Measurements from ENCODE around the gene MALT1. TPM values are rescaled to one million over a fixed set of nuclear protein-coding genes. Genes with fewer than 3 reads are reported as not detected.

Gene MALT1
- total RNA-seq, 1 donor from 2014 or later = 34.4 TPM

DNA sequence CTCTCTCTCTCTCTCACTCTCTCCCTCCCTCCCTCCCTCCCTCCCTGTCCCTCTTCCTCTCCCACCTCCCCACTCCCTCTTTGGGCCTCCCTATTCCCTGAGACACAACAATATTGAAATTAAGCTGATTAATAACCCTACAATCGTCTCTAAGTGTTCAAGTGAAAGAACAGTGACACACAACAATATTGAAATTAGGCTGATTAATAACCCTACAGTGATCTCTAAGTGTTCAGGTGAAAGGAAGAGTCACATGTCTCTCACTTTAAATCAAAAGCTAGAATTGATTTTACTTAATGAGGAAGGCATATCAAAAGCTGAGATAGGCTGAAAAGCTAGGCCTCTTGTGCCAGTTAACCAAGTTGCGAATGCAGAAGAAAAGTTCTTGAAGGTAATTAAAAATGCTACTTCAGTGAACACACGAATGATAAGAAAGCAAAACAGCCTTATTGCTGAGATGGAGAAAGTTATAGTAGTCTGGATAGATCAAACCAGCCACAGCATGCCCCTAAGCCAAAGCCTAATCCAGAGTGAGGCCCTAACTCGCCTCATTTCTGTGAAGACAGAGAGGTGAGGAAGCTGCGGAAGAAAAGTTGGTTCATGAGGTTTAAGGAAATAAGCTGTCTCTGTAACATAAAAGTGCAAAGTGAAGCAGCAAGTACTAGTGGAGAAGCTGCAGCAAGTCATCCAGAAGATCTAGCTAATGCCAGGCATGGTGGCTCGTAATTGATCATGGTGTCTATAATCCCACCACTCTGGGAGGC is 21.3 kb downstream of the MALT1 start:
- ATAC-seq = peak; percentile 74

GRCh38 chr18:58694221-58694620 is 23.0 kb downstream of the MALT1 start:
- ATAC-seq = no peak

- no peak for ATAC-seq
Measured at GRCh38 chr18:58694720-58695468, 23.6 kb downstream of the MALT1 start.

- ATAC-seq = no peak
Measured at GRCh38 chr18:58695772-58696171, 24.5 kb downstream of the MALT1 start.

DNA sequence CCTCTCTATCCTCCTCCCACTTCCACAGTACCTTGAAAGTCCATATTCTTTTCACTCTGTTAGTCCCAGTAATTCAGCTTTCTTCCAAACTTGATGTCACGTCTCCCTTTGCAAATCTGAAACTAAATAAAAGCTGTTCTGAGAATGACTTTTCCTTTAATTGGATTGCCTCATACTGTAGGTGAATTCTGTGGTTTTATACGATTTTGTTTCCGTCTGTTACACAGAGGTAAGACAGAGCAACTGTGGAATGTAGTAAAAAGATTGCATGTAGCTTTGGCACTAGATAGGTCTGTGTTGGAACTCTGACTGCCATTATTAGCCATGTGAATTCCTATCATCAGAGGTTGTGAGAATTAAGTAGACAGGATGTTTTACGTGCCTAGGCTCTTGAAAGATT is 25.9 kb downstream of the MALT1 start:
- no peak for ATAC-seq

DNA sequence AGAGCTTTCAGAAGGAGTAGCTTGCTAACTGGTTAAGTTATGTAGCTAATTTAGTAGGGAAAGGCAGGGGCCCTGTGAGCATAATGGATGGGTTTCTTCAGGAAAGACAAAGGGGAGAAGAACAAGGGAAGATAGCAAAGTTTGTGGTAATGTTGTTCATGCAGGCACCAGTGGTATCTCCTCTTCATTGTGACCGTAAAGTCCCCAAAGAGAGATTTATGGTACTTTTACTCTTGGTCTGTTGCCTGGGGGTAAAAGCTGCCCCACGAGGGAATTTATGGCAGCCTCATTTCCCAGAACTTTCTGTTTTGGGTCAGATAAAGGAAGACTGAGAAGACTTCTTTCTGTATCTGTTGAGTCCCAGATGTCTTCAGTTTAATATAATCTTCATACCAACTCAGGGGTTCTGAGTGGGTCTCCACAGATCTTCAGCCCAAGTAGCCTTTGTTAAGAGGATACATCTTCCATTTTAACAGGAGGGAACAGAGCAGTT is 27.5 kb downstream of the MALT1 start:
- ATAC-seq = no peak

DNA sequence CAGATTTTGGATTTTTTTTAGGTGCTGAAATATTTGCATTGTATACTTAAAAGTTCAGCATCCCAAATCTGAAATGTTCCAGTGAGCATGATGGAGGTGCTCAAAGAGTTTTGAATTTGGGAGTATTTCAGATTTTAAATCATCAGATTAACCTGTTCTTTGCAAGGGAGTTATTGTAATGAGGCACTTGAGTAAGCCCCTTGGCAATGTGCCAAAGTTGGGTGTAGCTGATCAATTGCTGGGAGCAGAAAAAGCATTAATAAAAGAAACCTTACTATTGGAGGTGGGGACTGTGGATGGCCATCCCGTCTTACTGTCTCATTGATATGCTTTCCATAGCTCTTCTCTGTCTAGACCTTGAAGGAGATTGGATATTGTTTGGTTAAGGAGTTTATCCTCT is 28.3 kb downstream of the MALT1 start:
- no peak for ATAC-seq

DNA sequence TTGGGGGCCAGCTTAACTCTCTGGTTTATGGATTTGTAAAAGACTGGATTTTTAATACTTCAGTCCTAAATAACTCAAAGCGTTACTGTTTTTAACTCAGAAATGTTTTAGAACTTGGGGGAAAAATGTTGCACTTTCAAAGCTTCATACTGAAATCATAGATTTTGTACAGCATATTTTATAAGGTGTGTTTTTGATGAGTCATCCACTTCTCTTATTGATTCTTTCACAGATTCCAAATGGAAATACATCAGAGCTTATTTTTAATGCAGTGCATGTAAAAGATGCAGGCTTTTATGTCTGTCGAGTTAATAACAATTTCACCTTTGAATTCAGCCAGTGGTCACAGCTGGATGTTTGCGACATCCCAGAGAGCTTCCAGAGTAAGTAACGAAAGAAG is 28.9 kb downstream of the MALT1 start:
- ATAC-seq = no peak

DNA sequence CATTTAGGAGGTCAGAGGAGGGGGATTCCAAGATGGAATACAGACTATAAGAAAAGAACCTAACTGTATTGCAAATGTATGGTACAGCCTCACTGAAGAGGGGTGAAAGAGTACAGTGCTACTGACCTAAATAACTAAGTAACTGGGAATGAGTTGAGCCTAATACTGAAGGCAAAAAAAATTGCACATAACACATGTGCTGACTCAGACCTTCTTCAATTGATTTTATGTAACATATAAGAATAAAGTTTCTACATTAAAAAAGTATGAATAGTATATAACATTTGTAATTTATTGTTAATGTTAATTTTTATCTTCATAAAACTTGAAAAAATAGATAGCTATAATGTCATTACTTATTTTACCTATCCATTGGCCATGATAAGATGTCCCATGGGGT is 41.7 kb downstream of the MALT1 start:
- ATAC-seq = no peak

GRCh38 chr18:58714259-58714658 is 43.0 kb downstream of the MALT1 start:
- ATAC-seq = no peak

DNA sequence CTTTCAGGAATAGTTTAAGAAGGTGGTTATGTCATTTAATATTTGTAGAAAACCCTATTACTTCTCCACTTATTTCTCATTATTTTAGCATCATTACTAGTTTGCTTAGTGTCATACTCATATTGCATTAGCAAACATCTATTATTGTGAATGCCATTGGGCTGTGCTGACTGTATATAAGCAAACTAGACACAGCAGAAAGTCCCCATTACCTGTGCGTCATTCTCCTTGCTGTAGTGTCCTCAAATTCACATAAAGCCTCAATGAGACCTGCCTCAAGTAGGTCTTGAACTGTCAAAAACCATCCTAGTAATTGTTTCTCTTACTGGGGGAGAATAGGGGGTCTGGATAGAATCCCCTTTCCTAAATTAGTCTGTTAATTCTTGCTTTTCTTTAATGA is 43.6 kb downstream of the MALT1 start:
- no peak for ATAC-seq

DNA sequence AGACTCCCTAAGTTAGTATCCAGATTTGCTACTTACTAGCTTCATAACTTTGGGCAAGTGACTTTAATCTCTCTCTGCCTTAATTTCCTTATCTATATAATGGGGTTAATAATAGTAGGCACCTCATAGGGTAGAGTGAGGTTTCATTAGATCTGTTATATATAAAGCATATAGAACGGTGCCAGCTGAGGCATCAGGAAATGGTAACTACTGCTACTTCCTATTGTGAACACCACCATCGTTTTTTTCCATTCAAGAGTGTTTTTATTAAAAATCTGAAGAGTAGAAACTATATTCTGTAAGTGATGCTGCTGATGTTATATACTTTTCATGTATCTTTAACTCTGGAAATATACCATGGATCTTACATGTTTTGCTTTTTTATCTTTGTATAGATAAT is 44.3 kb downstream of the MALT1 start:
- ATAC-seq = no peak

DNA sequence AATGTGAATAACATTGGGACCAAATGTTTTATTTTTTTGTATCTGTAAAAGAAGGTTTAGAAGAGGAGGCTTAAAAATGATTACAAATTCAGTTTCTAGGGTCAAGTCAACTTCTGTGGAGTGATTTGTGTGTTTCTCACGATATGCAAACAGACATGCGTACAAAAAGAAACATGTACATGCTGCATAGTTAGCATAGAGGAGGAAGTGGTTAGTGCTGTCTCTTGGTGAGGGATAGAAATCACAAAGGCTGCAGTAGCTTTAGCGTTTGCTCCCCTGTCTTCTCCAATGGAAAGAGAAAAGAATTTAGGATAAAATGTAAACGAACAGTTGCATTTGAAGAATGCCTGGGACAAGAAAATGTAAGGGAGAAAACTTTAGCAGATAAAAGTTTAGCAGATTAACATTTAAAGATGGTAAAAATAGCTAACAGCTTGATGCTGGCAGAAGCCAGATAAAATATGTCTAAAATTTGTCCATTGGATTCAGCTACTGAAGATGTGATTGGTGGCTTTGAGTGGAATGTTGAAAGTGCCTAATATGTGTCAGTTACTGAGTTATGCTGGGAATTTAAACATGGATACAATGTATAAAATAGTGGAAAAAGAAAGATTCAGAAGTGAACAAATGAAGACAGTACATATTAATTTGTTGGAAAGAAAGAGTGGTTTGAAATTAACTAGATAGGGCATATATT is 44.9 kb downstream of the MALT1 start:
- no peak for ATAC-seq

- ATAC-seq = no peak
Measured at GRCh38 chr18:58721566-58722239, 50.4 kb downstream of the MALT1 start.

GRCh38 chr18:58723810-58724602 is 52.7 kb downstream of the MALT1 start:
- ATAC-seq = no peak

DNA sequence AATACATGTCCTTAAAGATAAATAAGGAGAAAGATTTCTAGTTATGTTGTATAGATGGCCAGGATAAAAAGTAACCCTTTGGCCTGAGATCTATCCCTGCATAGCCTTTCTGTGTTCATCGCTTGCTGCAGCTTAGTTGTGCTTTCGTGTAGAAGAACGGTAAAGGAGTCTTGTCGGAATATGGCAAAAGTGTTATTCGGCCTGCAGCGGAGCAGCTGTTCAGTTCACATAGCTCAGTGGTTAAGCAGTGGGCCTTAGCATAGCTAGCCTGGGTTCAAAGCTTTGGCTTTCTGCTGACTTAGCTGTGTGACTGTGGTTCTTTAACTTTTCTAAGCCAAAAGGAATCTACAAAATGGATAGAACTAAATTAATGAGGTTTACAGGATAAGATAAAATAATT is 55.4 kb downstream of the MALT1 start:
- no peak for ATAC-seq

DNA sequence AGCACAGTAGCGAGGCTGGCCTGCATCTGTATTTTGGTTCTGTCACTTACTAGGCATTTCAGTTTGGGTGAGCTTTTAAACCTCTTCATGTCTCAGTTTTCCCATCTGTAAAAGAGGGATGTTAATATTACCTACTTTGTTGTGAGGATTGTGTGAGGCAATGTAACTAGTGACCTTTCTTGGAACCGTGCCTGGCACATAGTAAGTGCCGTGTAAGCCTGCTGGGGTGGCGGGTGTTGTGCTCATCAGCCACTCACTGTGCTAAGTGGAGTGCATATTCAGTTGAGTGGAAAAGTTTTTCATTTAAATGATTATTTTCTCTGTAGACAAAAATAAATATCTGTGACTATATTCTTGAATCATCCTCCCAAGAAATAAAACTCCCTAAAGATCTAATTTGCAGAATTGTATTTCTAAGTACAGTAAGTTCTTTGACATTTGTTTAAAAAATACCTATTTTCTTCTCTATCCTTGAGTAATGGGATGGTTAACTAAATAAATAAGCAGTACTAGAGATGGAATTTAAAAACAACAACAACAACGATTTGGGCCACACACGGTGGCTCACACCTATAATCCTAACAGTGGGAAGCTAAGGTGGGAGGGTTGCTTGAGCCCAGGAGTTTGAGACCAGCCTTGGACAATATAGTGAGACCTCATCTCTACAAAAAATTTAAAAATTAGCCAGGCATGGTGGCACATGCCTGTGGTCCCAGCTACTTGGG is 56.7 kb downstream of the MALT1 start:
- no peak for ATAC-seq

DNA sequence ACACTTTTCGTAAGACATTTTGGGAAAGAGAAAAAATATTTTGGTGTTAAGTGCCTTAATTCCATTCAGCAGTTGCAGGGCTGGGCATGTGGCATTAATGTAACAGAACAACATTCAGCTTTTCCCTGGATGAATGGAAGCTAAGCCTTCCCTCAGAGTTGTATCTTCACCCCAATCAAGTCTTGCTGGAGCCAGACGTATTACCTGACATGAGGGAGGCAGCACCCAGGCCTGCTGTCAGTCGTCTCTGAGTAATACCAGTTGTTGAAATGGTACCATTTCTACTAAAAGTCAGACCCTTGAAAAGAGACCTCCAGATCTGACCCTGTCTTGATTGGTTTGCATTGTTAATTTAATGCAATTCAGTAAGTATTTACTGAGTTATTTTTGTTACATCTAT is 57.5 kb downstream of the MALT1 start:
- ATAC-seq = no peak

GRCh38 chr18:58730618-58731017 is 59.4 kb downstream of the MALT1 start:
- no peak for ATAC-seq

DNA sequence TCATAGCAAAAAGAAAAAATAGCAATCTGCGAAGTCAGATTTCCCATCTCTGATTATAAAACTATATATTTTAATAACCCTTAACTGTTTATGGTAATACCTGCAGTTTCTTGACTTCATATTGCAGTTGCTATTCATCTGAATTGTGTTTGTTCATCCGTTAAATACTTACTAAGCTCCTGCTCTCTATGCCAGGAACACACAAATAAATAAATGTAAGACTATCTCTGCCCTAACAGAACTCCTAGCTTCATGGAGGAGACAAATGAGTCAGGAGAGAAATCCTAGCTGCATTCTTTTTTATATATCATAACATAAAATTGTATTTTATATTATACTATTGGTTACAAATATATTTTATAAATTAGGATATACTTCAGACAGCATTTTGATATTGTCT is 61.2 kb downstream of the MALT1 start:
- ATAC-seq = no peak

GRCh38 chr18:58733866-58734265 is 62.6 kb downstream of the MALT1 start:
- no peak for ATAC-seq
